AG09309 (cell line): Measurements from ENCODE around the gene ACVR2A.

Source experiments
- DNase-seq: peaks from one replicate; pipeline ENCODE4 v3.0.0-alpha.2; 2010; ENCODE audit warnings: low read depth
- H3K4me3 ChIP-seq: 2 replicates; pipeline ENCODE4 v1.5.1; 2011; ENCODE audit warnings: mild to moderate bottlenecking, low read depth, low read length, moderate library complexity; ENCODE audit not compliant: control insufficient read depth
- TF ChIP-seq, protein P1 (sequence below): IDR thresholded peaks from 2 replicates; pipeline ENCODE4 v1.5.1; 2011; ENCODE audit warnings: mild to moderate bottlenecking, low read depth, low read length, inconsistent platforms; ENCODE audit not compliant: insufficient read depth, control insufficient read depth; ENCODE audit errors: missing control alignments

Gene ACVR2A

DNA sequence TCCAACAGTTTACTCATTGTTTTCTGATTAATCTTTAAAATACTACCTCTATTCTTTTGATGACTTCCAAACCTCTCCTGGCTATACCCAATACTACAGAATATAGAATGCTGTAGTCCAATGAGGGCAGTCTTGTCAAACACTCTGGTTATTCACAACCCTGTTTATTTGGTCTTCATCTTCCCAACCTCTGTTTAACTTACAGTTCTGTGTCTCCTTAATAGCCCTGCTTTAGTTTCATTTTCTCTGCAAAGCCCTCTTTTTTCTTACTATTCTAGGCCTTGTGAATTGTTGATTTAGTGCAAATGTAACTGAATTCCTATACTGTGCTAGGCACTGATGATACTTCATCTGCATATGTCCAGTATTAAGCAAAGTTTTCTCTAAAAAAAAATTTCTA lies 40.0 kb downstream of the ACVR2A start:
- no peak for DNase-seq
- TF ChIP-seq, protein P1, sequence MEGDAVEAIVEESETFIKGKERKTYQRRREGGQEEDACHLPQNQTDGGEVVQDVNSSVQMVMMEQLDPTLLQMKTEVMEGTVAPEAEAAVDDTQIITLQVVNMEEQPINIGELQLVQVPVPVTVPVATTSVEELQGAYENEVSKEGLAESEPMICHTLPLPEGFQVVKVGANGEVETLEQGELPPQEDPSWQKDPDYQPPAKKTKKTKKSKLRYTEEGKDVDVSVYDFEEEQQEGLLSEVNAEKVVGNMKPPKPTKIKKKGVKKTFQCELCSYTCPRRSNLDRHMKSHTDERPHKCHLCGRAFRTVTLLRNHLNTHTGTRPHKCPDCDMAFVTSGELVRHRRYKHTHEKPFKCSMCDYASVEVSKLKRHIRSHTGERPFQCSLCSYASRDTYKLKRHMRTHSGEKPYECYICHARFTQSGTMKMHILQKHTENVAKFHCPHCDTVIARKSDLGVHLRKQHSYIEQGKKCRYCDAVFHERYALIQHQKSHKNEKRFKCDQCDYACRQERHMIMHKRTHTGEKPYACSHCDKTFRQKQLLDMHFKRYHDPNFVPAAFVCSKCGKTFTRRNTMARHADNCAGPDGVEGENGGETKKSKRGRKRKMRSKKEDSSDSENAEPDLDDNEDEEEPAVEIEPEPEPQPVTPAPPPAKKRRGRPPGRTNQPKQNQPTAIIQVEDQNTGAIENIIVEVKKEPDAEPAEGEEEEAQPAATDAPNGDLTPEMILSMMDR = no peak
- no peak overlapping the region for H3K4me3 ChIP-seq

DNA sequence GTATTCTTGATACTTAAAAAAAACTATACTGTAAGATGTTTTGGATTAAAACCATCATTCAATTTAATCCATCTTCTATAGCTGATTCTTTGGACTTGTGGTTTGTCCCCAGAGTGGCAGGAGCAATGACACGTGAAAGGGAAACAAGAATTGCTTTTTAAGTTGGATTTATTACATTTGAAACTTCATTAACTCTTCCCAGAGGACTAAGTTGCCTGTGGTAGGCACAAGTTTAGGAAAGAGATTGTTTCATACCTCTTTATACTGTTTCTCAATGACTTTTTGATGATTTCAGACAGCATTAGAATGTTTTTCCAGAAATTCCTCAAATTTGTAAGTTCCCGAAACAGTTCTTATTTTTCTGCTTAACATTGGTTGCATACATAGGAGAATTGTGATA lies 41.3 kb downstream of the ACVR2A start:
- no peak overlapping the region for H3K4me3 ChIP-seq
- TF ChIP-seq, protein P1 = no peak
- DNase-seq = no peak

- TF ChIP-seq, protein P1 = no peak
- no peak for DNase-seq
- no peak overlapping the region for H3K4me3 ChIP-seq
Observed at GRCh38 chr2:147888680-147889079, 43.9 kb downstream of the ACVR2A start.

- H3K4me3 ChIP-seq = no peak overlapping the region
- no peak for DNase-seq
- TF ChIP-seq, protein P1 = no peak
Observed at GRCh38 chr2:147904051-147904450, 59.2 kb downstream of the ACVR2A start.

GRCh38 chr2:147909178-147909577 lies 64.3 kb downstream of the ACVR2A start:
- no peak for DNase-seq
- no peak overlapping the region for H3K4me3 ChIP-seq

GRCh38 chr2:147910990-147911473 lies 66.2 kb downstream of the ACVR2A start:
- no peak overlapping the region for H3K4me3 ChIP-seq
- DNase-seq = peak; percentile 43
- TF ChIP-seq, protein P1 = peak; percentile 62

More at GRCh38 chr2:147909178-147909577, 64.3 kb downstream of the ACVR2A start:
- TF ChIP-seq, protein P1 = no peak
